Mesenchymal stem cell (in vitro differentiated cells and primary cell): Measurements from ENCODE around the gene PHPT1.

Source experiments
- DNase-seq: peaks from one replicate; pipeline ENCODE4 v3.0.0-alpha.2; 2013
- H2AFZ ChIP-seq: one replicate; pipeline ENCODE4 v1.6.1; 2013; ENCODE audit warnings: low read depth, mild to moderate bottlenecking, control low read depth, inconsistent platforms, low read length, moderate library complexity
- H2AK5ac ChIP-seq: 2 replicates; pipeline ENCODE4 v1.6.1; 2013; ENCODE audit warnings: low read length, moderate library complexity, mild to moderate bottlenecking, inconsistent platforms; ENCODE audit not compliant: severe bottlenecking
- H2BK120ac ChIP-seq: one replicate; pipeline ENCODE4 v1.6.1; 2013; ENCODE audit warnings: low read depth, mild to moderate bottlenecking, inconsistent platforms, low read length, moderate library complexity
- H2BK12ac ChIP-seq, 2 experiments: one replicate each; pipeline ENCODE4 v1.6.1; 2013; ENCODE audit warnings: inconsistent platforms in 2 of 2, low read length in 2 of 2, mild to moderate bottlenecking in 2 of 2, moderate library complexity in 2 of 2, control low read depth in 1 of 2
- H2BK15ac ChIP-seq: one replicate; pipeline ENCODE4 v1.6.1; 2013; ENCODE audit warnings: mild to moderate bottlenecking, low read depth, inconsistent platforms; ENCODE audit not compliant: poor library complexity, severe bottlenecking
- H2BK5ac ChIP-seq: 2 replicates; pipeline ENCODE4 v1.6.1; 2013; ENCODE audit warnings: low read depth, mild to moderate bottlenecking, low read length, control low read depth, inconsistent platforms; ENCODE audit not compliant: poor library complexity, severe bottlenecking
- H3K14ac ChIP-seq, 2 experiments: one replicate each; pipeline ENCODE4 v1.6.1; 2013; ENCODE audit warnings: inconsistent platforms in 2 of 2, low read length in 2 of 2, control low read depth in 1 of 2, mild to moderate bottlenecking in 1 of 2, moderate library complexity in 1 of 2
- H3K18ac ChIP-seq, 2 experiments: one replicate each; pipeline ENCODE4 v1.6.1; 2013; ENCODE audit warnings: inconsistent platforms in 2 of 2, low read length in 2 of 2, control low read depth in 1 of 2, low read depth in 1 of 2, mild to moderate bottlenecking in 1 of 2
- H3K23ac ChIP-seq, 2 experiments: one replicate each; pipeline ENCODE4 v1.6.1; 2013; ENCODE audit warnings: inconsistent platforms in 2 of 2, low read length in 2 of 2, mild to moderate bottlenecking in 2 of 2, moderate library complexity in 2 of 2, control low read depth in 1 of 2
- H3K27ac ChIP-seq: 2 replicates; pipeline ENCODE4 v1.5.1; 2013; ENCODE audit warnings: mild to moderate bottlenecking, moderate library complexity, low read length, control low read depth, inconsistent platforms; ENCODE audit not compliant: poor library complexity, severe bottlenecking
- H3K27me3 ChIP-seq, 2 experiments: 2 replicates each; pipeline versions ENCODE4 v1.6.1 to v1.7.0; 2013; ENCODE audit warnings: low read length in 2 of 2, mild to moderate bottlenecking in 2 of 2, moderate library complexity in 2 of 2, control low read depth in 1 of 2, inconsistent platforms in 1 of 2; ENCODE audit not compliant: control insufficient read depth in 1 of 2, insufficient read depth in 1 of 2
- H3K36me3 ChIP-seq, 2 experiments: 2 replicates each; pipeline versions ENCODE4 v1.6.1 to v1.7.0; 2013; ENCODE audit warnings: low read length in 2 of 2, control low read depth in 1 of 2, inconsistent platforms in 1 of 2, low read depth in 1 of 2, mild to moderate bottlenecking in 1 of 2; ENCODE audit not compliant: insufficient read depth in 2 of 2, control insufficient read depth in 1 of 2
- H3K4ac ChIP-seq, 2 experiments: one replicate each; pipeline ENCODE4 v1.6.1; 2013; ENCODE audit warnings: inconsistent platforms in 2 of 2, low read length in 2 of 2, mild to moderate bottlenecking in 2 of 2, moderate library complexity in 2 of 2, control low read depth in 1 of 2, low read depth in 1 of 2
- H3K4me1 ChIP-seq: 2 replicates; pipeline ENCODE4 v1.6.1; 2013; ENCODE audit warnings: low read depth, low read length, control low read depth; ENCODE audit not compliant: control insufficient read depth, insufficient read depth
- H3K4me2 ChIP-seq: 2 replicates; pipeline ENCODE4 v1.6.1; 2013; ENCODE audit warnings: low read length, mild to moderate bottlenecking, inconsistent platforms; ENCODE audit not compliant: poor library complexity, severe bottlenecking
- H3K4me3 ChIP-seq, 2 experiments: 2 replicates each; pipeline versions ENCODE4 v1.5.1 to v1.7.0; 2013; ENCODE audit warnings: low read length in 2 of 2, mild to moderate bottlenecking in 2 of 2, control low read depth in 1 of 2, low read depth in 1 of 2; ENCODE audit not compliant: insufficient read depth in 1 of 2
- H3K79me1 ChIP-seq: replicated peaks from 2 replicates; pipeline ENCODE4 v1.6.1; 2013; ENCODE audit warnings: mild to moderate bottlenecking, control low read depth, low read length, inconsistent platforms; ENCODE audit not compliant: poor library complexity, severe bottlenecking
- H3K9ac ChIP-seq: 2 replicates; pipeline ENCODE4 v1.7.0; 2013; ENCODE audit warnings: mild to moderate bottlenecking, low read length, moderate library complexity
- H3K9me3 ChIP-seq: 2 replicates; pipeline ENCODE4 v1.7.0; 2013; ENCODE audit warnings: mild to moderate bottlenecking, low read length; ENCODE audit not compliant: control insufficient read depth
- H4K8ac ChIP-seq: one replicate; pipeline ENCODE4 v1.6.1; 2013; ENCODE audit warnings: inconsistent platforms, mild to moderate bottlenecking, low read length, moderate library complexity
- H4K91ac ChIP-seq: one replicate; pipeline ENCODE4 v1.6.1; 2013; ENCODE audit warnings: mild to moderate bottlenecking, low read length, inconsistent platforms
- WGBS: methylation state at CpG from one replicate; pipeline ENCODE4 v1.1.7; 2013; ENCODE audit warnings: mixed read lengths; 5-methylcytosine and 5-hydroxymethylcytosine counted together

The PHPT1 gene

DNA sequence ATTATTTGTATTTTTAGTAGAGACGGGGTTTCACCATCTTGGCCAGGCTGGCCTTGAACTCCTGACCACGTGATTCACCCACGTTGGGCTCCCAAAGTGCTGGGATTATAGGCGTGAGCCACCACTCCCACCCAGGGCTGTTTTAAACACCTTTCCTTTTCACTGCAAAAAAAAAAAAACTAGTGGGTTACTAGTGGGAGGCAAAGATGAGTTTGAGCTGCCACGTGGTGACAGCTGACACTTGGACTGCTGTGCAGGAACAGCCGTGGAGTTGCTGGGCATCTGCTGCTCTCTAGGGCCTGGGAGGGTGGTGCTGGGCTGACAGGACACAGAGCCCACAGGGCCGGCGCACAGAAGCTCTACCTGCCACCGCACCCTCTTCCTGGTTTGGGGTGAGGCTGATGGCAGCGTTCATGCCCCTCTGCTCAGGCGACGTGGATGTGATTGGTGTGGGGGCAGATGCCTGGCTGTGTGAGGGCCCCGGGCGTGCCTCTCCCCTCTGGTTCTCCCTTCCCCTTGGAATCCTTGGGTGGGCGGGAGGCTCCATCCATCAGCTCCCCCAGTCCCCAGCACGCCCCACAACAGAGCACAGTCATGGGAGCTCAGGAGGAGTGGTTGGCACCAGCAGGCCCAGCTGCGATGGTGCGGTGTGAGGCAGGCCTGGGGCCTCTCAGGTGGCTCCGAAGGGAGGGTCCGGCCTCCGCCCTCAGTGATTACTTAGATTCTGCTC lies 24.5 kb upstream of the PHPT1 start:
- Histone ChIP-seq H2BK5ac (no peak overlapping the region), H3K14ac (no peak overlapping the region), H3K36me3 (peaks cover 52 to 84% of the 10 kb centered on the region in 2 experiments), H4K91ac (no peak overlapping the region), H2AFZ (no peak overlapping the region), H3K27me3 (no peaks in the 10 kb centered on the region), H3K9me3 (no peaks in the 10 kb centered on the region), H3K4me2 (no peak overlapping the region), H2BK120ac (no peak overlapping the region), H3K23ac (no peak overlapping the region), H3K79me1 (peaks cover 63% of the 10 kb centered on the region), H3K4me1 (peaks cover 7% of the 10 kb centered on the region), H2BK15ac (no peak overlapping the region), H3K9ac (no peak overlapping the region), H4K8ac (no peak overlapping the region), H3K4me3 (no peak overlapping the region), H3K27ac (no peak overlapping the region), H2BK12ac (no peak overlapping the region), H3K4ac (no peak overlapping the region), H3K18ac (no peak overlapping the region), H2AK5ac (no peak overlapping the region)
- 93% methylated on average over 20 of the region's 21 CpGs for WGBS
- no peak for DNase-seq

DNA sequence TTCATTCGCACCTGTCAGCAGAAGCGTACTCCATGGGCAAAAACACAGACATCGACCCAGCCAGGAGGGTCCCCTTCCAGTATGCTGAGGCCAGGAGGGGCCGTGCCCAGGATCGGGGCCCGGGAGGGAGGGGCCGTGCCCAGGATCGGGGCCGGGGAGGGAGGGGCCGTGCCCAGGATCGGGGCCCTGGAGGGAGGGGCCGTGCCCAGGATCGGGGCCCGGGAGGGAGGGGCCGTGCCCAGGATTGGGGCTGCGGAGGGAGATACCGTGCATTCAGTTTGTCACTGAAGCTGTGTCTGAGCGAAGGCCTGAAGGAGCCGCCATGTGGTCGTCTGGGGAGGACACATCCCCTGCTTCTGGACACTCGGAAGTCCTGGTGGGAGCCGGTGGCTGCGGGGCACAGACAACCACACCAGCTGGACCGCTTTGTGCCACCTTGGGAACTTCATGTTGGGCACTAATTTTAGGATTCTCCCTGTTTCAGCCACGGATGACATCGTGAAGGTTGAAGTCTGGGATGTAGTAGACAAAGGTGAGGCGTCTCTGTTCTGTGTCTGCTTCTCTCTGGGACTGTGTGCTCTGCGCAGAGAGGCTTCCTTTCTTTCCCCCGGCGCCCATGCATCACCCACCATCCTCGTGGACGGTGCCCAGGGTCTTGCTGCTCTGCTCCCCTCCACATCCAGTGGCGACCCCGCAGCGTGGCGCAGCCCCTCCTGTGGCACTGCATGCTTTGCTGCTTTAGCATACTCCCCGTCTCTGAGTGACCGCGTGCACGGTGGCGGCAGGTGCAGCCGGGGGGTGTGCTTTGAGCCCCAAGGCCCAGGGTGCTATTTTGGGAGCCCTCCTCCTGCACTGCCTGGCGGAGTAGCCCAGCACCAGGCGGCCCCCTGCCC lies 23.7 kb upstream of the PHPT1 start:
- no peak overlapping the region for H2BK5ac ChIP-seq
- peaks cover 60 to 93% of the 10 kb centered on the region in 2 experiments for H3K36me3 ChIP-seq
- H3K27me3 ChIP-seq: no peaks in the 10 kb centered on the region
- no peak overlapping the region for H2BK15ac ChIP-seq
- H2AK5ac ChIP-seq: no peak overlapping the region
- no peaks in the 10 kb centered on the region for H3K9me3 ChIP-seq
- H4K91ac ChIP-seq: no peak overlapping the region
- peaks cover 11% of the 10 kb centered on the region for H3K4me1 ChIP-seq
- no peak overlapping the region for H3K27ac ChIP-seq
- no peak overlapping the region for H3K23ac ChIP-seq
- no peak for DNase-seq
- H2AFZ ChIP-seq: no peak overlapping the region
- H3K79me1 ChIP-seq: peaks cover 66% of the 10 kb centered on the region
- no peak overlapping the region for H3K4me3 ChIP-seq
- no peak overlapping the region for H3K4ac ChIP-seq
- WGBS: 96% methylated on average over 44 of the region's 44 CpGs
- no peak overlapping the region for H3K18ac ChIP-seq
- no peak overlapping the region for H2BK12ac ChIP-seq
- H3K9ac ChIP-seq: no peak overlapping the region
- no peak overlapping the region for H2BK120ac ChIP-seq
- H4K8ac ChIP-seq: no peak overlapping the region
- H3K14ac ChIP-seq: no peak overlapping the region
- no peak overlapping the region for H3K4me2 ChIP-seq

DNA sequence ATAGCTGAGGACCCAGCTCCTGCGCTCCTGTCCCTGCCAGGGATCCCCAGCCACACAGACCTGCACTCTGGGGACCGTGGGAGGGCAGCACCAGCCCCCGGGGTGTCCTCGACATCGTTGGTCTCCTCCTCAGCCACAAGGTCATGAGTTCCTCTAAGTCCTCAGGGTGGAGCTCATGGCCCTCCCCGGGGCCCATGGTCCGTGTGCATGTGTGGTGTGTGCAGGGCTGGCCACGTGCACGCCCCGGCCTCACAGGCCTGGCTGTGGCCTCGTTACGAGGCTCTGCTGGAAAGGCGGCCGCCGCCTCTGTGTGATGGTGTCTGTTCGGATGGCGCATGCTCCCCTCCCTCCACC lies 23.0 kb upstream of the PHPT1 start:
- Histone ChIP-seq H3K36me3 (peaks cover 66 to 96% of the 10 kb centered on the region in 2 experiments), H2BK5ac (no peak overlapping the region), H3K14ac (no peak overlapping the region), H2AK5ac (no peak overlapping the region), H3K18ac (no peak overlapping the region), H3K9me3 (no peaks in the 10 kb centered on the region), H3K79me1 (peaks cover 64% of the 10 kb centered on the region), H3K4me2 (no peak overlapping the region), H4K8ac (no peak overlapping the region), H3K9ac (no peak overlapping the region), H3K27ac (no peak overlapping the region), H4K91ac (no peak overlapping the region), H2BK15ac (no peak overlapping the region), H2BK12ac (no peak overlapping the region), H3K4me1 (peaks cover 9% of the 10 kb centered on the region), H2BK120ac (no peak overlapping the region), H2AFZ (no peak overlapping the region), H3K4ac (no peak overlapping the region), H3K23ac (no peak overlapping the region), H3K27me3 (no peaks in the 10 kb centered on the region), H3K4me3 (no peak overlapping the region)
- WGBS: 98% methylated on average over 17 of the region's 17 CpGs
- DNase-seq: no peak
